ENCODE results near the gene PFKP.
"Not testable (repeated sequence)": the region's sequence is repeated elsewhere in the genome, so short reads cannot be mapped to it uniquely, and the experiment has no call there.

PFKP gene

DNA sequence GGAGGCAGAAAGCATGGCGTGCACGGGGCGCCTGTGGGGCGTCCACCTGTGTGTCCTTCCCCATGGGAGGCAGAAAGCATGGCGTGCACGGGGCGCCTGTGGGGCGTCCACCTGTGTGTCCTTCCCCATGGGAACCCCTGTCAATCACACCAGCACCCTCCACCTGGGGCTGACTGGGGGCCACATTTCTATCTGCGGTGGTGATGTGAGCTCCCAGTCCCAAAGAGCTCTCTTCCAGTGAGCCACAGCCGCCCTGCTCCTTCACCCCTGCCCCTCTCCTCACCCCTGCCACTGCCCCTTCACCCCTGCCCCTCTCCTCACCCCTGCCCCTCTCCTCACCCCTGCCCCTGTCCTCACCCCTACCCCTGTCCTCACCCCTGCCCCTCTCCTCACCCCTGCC, 39.0 kb downstream of the PFKP start:
- not testable (repeated sequence) for H3K56ac ChIP-seq (ENCODE audit: low read length); H3K79me1 ChIP-seq (ENCODE audit: low read length); H4K5ac ChIP-seq (ENCODE audit: low read length); H3K4me2 ChIP-seq (ENCODE audit: low read length); DNase-seq; H3K4me1 ChIP-seq (ENCODE audit: control insufficient read depth, low read depth, low read length); H2AK5ac ChIP-seq (ENCODE audit: low read length); H3K9ac ChIP-seq (ENCODE audit: low read length); H3K27me3 ChIP-seq (ENCODE audit: insufficient read depth, low read length, poor library complexity); H3K79me2 ChIP-seq (ENCODE audit: control insufficient read depth, insufficient read depth, low read length); H2BK120ac ChIP-seq (ENCODE audit: low read depth, low read length); H2BK5ac ChIP-seq (ENCODE audit: low read length); H3K23ac ChIP-seq (ENCODE audit: low read length); H4K8ac ChIP-seq (ENCODE audit: low read depth, low read length); H3K4me3 ChIP-seq (ENCODE audit: low read length); H3K18ac ChIP-seq (ENCODE audit: low read length); H3K27ac ChIP-seq (ENCODE audit: low read depth, low read length); H2BK15ac ChIP-seq (replicated peaks; ENCODE audit: low read depth); H3K4ac ChIP-seq (ENCODE audit: low read depth, low read length)
- H3K36me3 ChIP-seq (ENCODE audit: control insufficient read depth, insufficient read depth, low read length): peaks cover 28% of the 10 kb centered on the region
- WGBS (ENCODE audit: extremely low coverage, insufficient coverage, low lambda C conversion rate): no CpG with 5 or more reads among the region's 10 CpGs

DNA sequence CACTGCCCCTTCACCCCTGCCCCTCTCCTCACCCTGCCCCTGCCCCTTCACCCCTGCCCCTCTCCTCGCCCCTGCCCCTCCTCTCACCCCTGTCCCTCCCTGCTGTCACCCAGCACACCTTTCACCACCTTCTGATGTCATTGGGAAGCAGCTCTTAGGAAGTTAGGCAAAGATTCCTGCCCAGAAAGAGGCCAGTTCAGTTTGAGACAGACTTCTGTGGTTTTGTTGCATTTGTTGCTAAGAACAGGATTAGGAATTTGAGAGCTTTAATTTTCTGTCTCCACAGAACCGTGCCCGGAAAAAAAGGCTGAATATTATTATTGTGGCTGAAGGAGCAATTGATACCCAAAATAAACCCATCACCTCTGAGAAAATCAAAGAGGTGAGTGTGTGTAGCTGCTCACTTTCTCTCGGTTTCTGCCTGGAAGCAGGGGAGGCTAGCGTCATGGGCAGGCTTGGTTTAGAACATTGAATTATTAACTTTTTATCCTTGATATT, 39.6 kb downstream of the PFKP start:
- Histone ChIP-seq H3K4ac (ENCODE audit: low read depth, low read length) (no peak overlapping the region), H3K18ac (ENCODE audit: low read length) (no peak overlapping the region), H2AK5ac (ENCODE audit: low read length) (no peak overlapping the region), H2BK5ac (ENCODE audit: low read length) (no peak overlapping the region), H3K79me1 (ENCODE audit: low read length) (no peaks in the 10 kb centered on the region), H3K36me3 (ENCODE audit: control insufficient read depth, insufficient read depth, low read length) (peaks cover 29% of the 10 kb centered on the region), H3K27me3 (ENCODE audit: insufficient read depth, low read length, poor library complexity) (no peaks in the 10 kb centered on the region), H3K23ac (ENCODE audit: low read length) (no peak overlapping the region), H3K4me2 (ENCODE audit: low read length) (no peak overlapping the region), H3K4me3 (ENCODE audit: low read length) (no peak overlapping the region), H3K79me2 (ENCODE audit: control insufficient read depth, insufficient read depth, low read length) (no peaks in the 10 kb centered on the region), H3K4me1 (ENCODE audit: control insufficient read depth, low read depth, low read length) (no peaks in the 10 kb centered on the region), H3K56ac (ENCODE audit: low read length) (no peak overlapping the region), H2BK15ac (replicated peaks; ENCODE audit: low read depth) (no peak overlapping the region), H4K5ac (ENCODE audit: low read length) (no peak overlapping the region), H4K8ac (ENCODE audit: low read depth, low read length) (no peak overlapping the region), H2BK120ac (ENCODE audit: low read depth, low read length) (no peak overlapping the region), H3K27ac (ENCODE audit: low read depth, low read length) (no peak overlapping the region), H3K9ac (ENCODE audit: low read length) (no peak overlapping the region)
- WGBS (ENCODE audit: extremely low coverage, insufficient coverage, low lambda C conversion rate): no CpG with 5 or more reads among the region's 5 CpGs
- no peak for DNase-seq

DNA sequence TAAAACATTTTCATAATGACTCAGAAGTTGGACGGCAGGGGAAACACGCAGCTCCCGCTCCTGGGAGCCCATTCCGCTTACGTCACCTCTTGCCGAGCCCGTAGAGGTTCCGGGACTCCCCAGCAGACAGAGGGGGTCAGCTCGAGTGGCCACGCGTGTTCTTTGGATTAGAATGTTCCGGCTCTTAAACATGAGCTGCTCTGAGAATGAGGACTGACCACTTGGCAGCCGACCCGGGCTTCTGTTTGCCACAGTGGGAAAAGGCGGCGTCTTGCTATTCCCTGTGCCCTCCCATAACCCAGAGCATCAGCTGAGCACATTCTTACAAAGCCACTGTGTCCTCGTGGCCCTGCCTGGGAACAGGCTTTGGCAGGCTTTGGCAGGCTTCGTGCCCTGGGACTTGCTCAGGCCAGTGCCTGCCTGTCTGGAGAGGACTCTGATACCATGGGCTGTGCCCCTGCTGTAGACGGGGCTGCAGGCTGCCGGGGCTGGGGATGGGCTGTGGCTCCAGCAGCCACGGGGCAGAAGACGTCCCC, 40.1 kb downstream of the PFKP start:
- no peak overlapping the region for H3K4me3 ChIP-seq (ENCODE audit: low read length)
- peaks cover 33% of the 10 kb centered on the region for H3K36me3 ChIP-seq (ENCODE audit: control insufficient read depth, insufficient read depth, low read length)
- no CpG with 5 or more reads among the region's 22 CpGs for WGBS (ENCODE audit: extremely low coverage, insufficient coverage, low lambda C conversion rate)

DNA sequence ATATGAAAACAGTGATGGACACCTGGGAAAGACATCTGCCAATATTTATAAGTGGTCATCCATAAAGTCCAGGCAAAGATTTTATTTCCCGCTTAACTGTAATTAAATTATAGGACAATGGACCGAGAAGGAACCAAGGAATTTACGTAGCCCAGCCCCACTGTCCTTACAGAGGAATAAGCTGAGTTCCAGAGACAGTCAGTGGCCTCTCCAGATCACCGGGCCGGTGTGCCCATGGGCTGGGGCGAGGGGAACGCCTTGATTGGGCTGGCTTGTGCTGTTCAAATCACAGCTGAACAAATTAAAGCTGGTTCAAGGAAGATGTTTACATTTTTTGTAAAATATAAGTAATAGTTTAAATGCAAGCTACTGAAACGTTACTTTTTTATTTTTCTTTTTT, 40.7 kb downstream of the PFKP start:
- Histone ChIP-seq H3K4me2 (ENCODE audit: low read length) (no peak overlapping the region), H3K9ac (ENCODE audit: low read length) (no peak overlapping the region), H3K36me3 (ENCODE audit: control insufficient read depth, insufficient read depth, low read length) (peaks cover 34% of the 10 kb centered on the region), H3K4me3 (ENCODE audit: low read length) (no peak overlapping the region), H3K79me2 (ENCODE audit: control insufficient read depth, insufficient read depth, low read length) (no peaks in the 10 kb centered on the region), H3K23ac (ENCODE audit: low read length) (no peak overlapping the region), H4K8ac (ENCODE audit: low read depth, low read length) (no peak overlapping the region), H2AK5ac (ENCODE audit: low read length) (no peak overlapping the region), H3K79me1 (ENCODE audit: low read length) (no peaks in the 10 kb centered on the region), H2BK120ac (ENCODE audit: low read depth, low read length) (no peak overlapping the region), H3K56ac (ENCODE audit: low read length) (no peak overlapping the region), H2BK15ac (replicated peaks; ENCODE audit: low read depth) (no peak overlapping the region), H3K4ac (ENCODE audit: low read depth, low read length) (no peak overlapping the region), H3K4me1 (ENCODE audit: control insufficient read depth, low read depth, low read length) (no peaks in the 10 kb centered on the region), H3K27me3 (ENCODE audit: insufficient read depth, low read length, poor library complexity) (no peaks in the 10 kb centered on the region), H3K18ac (ENCODE audit: low read length) (no peak overlapping the region), H4K5ac (ENCODE audit: low read length) (no peak overlapping the region), H3K27ac (ENCODE audit: low read depth, low read length) (no peak overlapping the region), H2BK5ac (ENCODE audit: low read length) (no peak overlapping the region)
- no CpG with 5 or more reads among the region's 8 CpGs for WGBS (ENCODE audit: extremely low coverage, insufficient coverage, low lambda C conversion rate)
- no peak for DNase-seq

More for the DNA sequence above, 40.1 kb downstream of the PFKP start:
- Histone ChIP-seq H3K9ac (ENCODE audit: low read length) (no peak overlapping the region), H3K79me1 (ENCODE audit: low read length) (no peaks in the 10 kb centered on the region), H3K4ac (ENCODE audit: low read depth, low read length) (no peak overlapping the region), H2BK5ac (ENCODE audit: low read length) (no peak overlapping the region), H2AK5ac (ENCODE audit: low read length) (no peak overlapping the region), H3K27ac (ENCODE audit: low read depth, low read length) (no peak overlapping the region), H3K27me3 (ENCODE audit: insufficient read depth, low read length, poor library complexity) (no peaks in the 10 kb centered on the region), H3K79me2 (ENCODE audit: control insufficient read depth, insufficient read depth, low read length) (no peaks in the 10 kb centered on the region), H3K4me2 (ENCODE audit: low read length) (no peak overlapping the region), H3K23ac (ENCODE audit: low read length) (no peak overlapping the region), H2BK15ac (replicated peaks; ENCODE audit: low read depth) (no peak overlapping the region), H4K5ac (ENCODE audit: low read length) (no peak overlapping the region), H3K56ac (ENCODE audit: low read length) (no peak overlapping the region), H4K8ac (ENCODE audit: low read depth, low read length) (no peak overlapping the region), H2BK120ac (ENCODE audit: low read depth, low read length) (no peak overlapping the region), H3K4me1 (ENCODE audit: control insufficient read depth, low read depth, low read length) (no peaks in the 10 kb centered on the region), H3K18ac (ENCODE audit: low read length) (no peak overlapping the region)
- no peak for DNase-seq

DNA sequence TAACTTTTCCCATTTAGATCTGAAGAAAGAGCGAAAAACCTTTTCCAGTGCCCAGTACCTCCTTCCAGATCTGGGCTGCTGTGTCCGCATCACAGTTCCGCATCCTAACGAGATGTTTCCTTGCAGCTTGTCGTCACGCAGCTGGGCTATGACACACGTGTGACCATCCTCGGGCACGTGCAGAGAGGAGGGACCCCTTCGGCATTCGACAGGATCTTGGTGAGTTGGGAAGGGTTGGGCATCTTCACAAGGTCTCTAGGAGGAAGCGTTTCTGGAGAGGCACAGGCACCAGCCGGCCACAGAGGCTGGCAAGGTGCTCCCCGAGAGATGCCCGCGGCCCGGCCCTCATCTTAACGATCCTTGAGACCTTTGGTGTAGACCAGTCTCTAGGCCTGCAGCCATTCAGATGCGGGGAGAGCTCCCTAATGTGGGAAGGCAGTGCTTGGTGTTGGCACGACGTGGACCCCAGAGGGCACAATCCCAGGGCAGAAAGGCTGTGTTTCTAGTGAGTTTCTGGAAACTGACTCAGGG, 41.3 kb downstream of the PFKP start:
- H3K9ac ChIP-seq (ENCODE audit: low read length): no peak overlapping the region
- no peak overlapping the region for H3K23ac ChIP-seq (ENCODE audit: low read length)
- H2BK120ac ChIP-seq (ENCODE audit: low read depth, low read length): no peak overlapping the region
- no peak overlapping the region for H3K56ac ChIP-seq (ENCODE audit: low read length)
- no peak overlapping the region for H2AK5ac ChIP-seq (ENCODE audit: low read length)
- H3K4me3 ChIP-seq (ENCODE audit: low read length): no peak overlapping the region
- no peaks in the 10 kb centered on the region for H3K4me1 ChIP-seq (ENCODE audit: control insufficient read depth, low read depth, low read length)
- H3K79me2 ChIP-seq (ENCODE audit: control insufficient read depth, insufficient read depth, low read length): no peaks in the 10 kb centered on the region
- no peak overlapping the region for H3K4ac ChIP-seq (ENCODE audit: low read depth, low read length)
- no peak overlapping the region for H3K4me2 ChIP-seq (ENCODE audit: low read length)
- H3K27me3 ChIP-seq (ENCODE audit: insufficient read depth, low read length, poor library complexity): no peaks in the 10 kb centered on the region
- no peak overlapping the region for H4K5ac ChIP-seq (ENCODE audit: low read length)
- H3K27ac ChIP-seq (ENCODE audit: low read depth, low read length): no peak overlapping the region
- DNase-seq: no peak
- H3K18ac ChIP-seq (ENCODE audit: low read length): no peak overlapping the region
- no peak overlapping the region for H2BK15ac ChIP-seq (replicated peaks; ENCODE audit: low read depth)
- WGBS (ENCODE audit: extremely low coverage, insufficient coverage, low lambda C conversion rate): no CpG with 5 or more reads among the region's 21 CpGs
- no peak overlapping the region for H4K8ac ChIP-seq (ENCODE audit: low read depth, low read length)
- H2BK5ac ChIP-seq (ENCODE audit: low read length): no peak overlapping the region
- peaks cover 36% of the 10 kb centered on the region for H3K36me3 ChIP-seq (ENCODE audit: control insufficient read depth, insufficient read depth, low read length)
- H3K79me1 ChIP-seq (ENCODE audit: low read length): no peaks in the 10 kb centered on the region

DNA sequence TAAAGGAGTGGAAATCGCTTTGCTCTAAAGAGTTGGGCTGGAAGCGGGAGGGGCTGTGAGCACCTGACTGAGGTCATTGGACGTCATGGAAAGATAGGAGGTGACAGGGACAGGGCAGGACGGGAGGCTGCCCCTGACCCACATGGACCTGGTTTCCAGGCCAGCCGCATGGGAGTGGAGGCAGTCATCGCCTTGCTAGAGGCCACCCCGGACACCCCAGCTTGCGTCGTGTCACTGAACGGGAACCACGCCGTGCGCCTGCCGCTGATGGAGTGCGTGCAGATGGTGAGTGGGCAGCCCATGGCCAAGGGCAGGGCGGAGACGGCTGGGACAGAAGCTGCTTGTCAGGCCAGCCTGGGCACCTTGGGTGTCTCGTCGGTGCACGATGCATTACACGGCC, 41.8 kb downstream of the PFKP start:
- Histone ChIP-seq H3K4me3 (ENCODE audit: low read length) (no peak overlapping the region), H4K8ac (ENCODE audit: low read depth, low read length) (no peak overlapping the region), H3K79me1 (ENCODE audit: low read length) (no peaks in the 10 kb centered on the region), H3K27ac (ENCODE audit: low read depth, low read length) (no peak overlapping the region), H2BK120ac (ENCODE audit: low read depth, low read length) (no peak overlapping the region), H3K9ac (ENCODE audit: low read length) (no peak overlapping the region), H3K18ac (ENCODE audit: low read length) (no peak overlapping the region), H3K4me1 (ENCODE audit: control insufficient read depth, low read depth, low read length) (no peaks in the 10 kb centered on the region), H3K23ac (ENCODE audit: low read length) (no peak overlapping the region), H2BK5ac (ENCODE audit: low read length) (no peak overlapping the region), H3K56ac (ENCODE audit: low read length) (no peak overlapping the region), H3K4ac (ENCODE audit: low read depth, low read length) (no peak overlapping the region), H3K27me3 (ENCODE audit: insufficient read depth, low read length, poor library complexity) (no peaks in the 10 kb centered on the region), H2AK5ac (ENCODE audit: low read length) (no peak overlapping the region), H3K4me2 (ENCODE audit: low read length) (no peak overlapping the region), H3K36me3 (ENCODE audit: control insufficient read depth, insufficient read depth, low read length) (peaks cover 34% of the 10 kb centered on the region), H3K79me2 (ENCODE audit: control insufficient read depth, insufficient read depth, low read length) (no peaks in the 10 kb centered on the region), H4K5ac (ENCODE audit: low read length) (no peak overlapping the region), H2BK15ac (replicated peaks; ENCODE audit: low read depth) (no peak overlapping the region)
- no peak for DNase-seq
- no CpG with 5 or more reads among the region's 21 CpGs for WGBS (ENCODE audit: extremely low coverage, insufficient coverage, low lambda C conversion rate)
